AG10803 (cell line): ENCODE results near the gene TRIM27.
"Not testable (repeated sequence)": the region's sequence is repeated elsewhere in the genome, so short reads cannot be mapped to it uniquely, and the experiment has no call there.

Experiments used
- DNase-seq: peaks from one replicate; pipeline ENCODE4 v3.0.0; 2010; ENCODE audit warnings: low read depth
- H3K4me3 ChIP-seq: 2 replicates; pipeline ENCODE4 v1.5.1; 2011; ENCODE audit warnings: mild to moderate bottlenecking, low read length, control low read depth
- CTCF ChIP-seq: conservative IDR thresholded peaks from 2 replicates; pipeline ENCODE4 v1.5.1; 2011; ENCODE audit warnings: mild to moderate bottlenecking, low read length, control low read depth, inconsistent platforms

TRIM27 gene

DNA sequence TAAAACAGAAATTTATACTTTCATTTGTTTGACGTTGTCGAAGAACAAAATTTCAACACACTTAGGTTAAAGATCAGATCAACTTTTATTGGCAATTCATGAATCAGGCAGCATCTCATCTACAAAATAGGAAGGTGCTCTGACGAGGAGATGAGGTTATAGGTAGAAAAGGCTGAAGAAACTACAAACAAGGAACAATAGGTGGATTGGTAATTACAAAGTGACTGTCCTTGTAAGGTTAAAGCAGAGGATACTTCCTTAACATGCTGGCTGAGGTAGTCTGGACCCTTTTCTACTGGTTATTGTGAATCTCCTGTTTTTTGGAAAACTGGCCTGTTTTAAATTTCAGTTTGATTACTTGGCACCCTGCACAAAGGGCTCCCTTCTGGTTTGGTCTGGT, 32.5 kb upstream of the TRIM27 start:
- no peak overlapping the region for H3K4me3 ChIP-seq
- no peak for TF ChIP-seq CTCF
- no peak for DNase-seq

- TF ChIP-seq CTCF: no peak
- peak overlapping the region; percentile 57 for H3K4me3 ChIP-seq
- peak; percentile 15 for DNase-seq
These were observed 29.9 kb upstream of the TRIM27 start for GRCh38 chr6:28953585-28954258.

- TF ChIP-seq CTCF: no peak
- peak overlapping the region; percentile 57 for H3K4me3 ChIP-seq
- peak; percentile 62 for DNase-seq
These were observed 29.3 kb upstream of the TRIM27 start for GRCh38 chr6:28953039-28953584.

DNA sequence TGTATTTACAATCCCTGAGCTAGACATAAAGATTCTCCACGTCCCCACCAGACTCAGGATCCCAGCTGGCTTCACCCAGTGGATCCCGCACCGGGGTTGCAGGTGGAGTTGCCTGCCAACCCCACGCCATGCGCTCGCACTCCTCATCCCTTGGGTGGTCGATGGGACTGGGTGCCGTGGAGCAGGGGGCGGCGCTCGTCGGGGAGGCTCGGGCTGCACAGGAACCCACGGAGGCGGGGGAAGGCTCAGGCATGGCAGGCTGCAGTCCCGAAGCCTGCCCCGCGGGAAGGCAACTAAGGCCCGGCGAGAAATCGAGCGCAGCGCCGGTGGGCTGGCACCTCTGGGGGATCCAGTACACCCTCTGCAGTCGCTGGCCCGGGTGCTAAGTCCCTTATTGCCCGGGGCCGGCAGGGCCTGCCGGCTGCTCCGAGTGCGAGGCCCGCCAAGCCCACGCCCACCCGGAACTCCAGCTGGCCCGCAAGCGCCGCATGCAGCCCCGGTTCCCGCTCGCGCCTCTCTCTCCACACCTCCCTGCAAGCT, 25.9 kb upstream of the TRIM27 start:
- H3K4me3 ChIP-seq, DNase-seq: not testable (repeated sequence)

DNA sequence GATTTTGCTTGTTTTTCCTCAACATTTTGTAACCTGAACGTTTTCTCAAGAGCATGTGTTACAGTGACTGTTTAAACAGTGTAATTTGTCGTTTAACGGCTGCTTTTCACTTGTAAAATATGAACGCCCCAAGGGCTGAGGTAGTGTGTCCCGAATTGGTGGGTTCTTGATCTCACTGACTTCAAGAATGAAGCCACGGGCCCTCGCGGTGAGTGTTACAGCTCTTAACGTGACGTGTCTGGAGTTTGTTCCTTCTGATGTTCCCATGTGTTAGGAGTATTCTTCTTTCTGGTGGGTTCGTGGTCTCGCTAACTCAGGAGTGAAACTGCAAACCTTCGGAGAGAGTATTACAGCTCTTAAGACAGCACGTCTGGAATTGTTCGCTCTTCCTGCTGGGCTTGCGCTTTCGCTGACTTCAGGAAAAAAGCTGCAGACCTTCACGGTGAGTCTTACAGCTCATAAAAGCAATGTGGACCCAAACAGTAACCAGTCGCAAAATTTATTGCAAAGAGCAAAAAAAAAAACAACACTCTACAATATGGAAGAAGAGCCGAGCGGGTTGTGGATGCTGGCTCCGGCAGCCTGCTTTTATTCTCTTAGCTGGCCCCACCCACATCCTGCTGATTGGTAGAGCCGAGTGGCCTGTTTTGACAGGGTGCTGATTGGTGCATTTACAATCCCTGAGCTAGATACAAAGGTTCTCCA, 25.1 kb upstream of the TRIM27 start:
- no peak for TF ChIP-seq CTCF
- no peak for DNase-seq
- no peak overlapping the region for H3K4me3 ChIP-seq

DNA sequence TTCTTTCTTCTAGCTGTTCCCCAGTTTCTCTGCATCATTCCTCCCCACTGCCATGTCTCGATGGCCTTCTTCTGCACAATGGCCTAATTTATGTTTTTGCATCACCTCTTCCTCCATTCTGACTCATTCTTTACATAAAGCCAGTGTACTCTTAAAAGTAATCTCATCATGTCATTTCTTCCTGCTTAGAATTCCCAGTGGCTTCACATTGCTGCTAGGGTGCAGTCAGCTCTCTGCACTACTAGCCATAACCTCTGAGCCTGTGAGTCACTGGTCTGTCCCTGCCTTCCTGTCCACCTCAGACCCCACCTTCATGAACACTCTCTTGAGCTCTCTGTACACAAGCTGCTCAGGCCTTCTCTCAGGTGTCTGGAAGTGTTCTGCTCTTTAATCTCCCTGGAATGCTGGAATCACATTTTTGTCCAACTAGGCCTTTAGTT, 24.1 kb upstream of the TRIM27 start:
- TF ChIP-seq CTCF: no peak
- no peak overlapping the region for H3K4me3 ChIP-seq
- DNase-seq: no peak

DNA sequence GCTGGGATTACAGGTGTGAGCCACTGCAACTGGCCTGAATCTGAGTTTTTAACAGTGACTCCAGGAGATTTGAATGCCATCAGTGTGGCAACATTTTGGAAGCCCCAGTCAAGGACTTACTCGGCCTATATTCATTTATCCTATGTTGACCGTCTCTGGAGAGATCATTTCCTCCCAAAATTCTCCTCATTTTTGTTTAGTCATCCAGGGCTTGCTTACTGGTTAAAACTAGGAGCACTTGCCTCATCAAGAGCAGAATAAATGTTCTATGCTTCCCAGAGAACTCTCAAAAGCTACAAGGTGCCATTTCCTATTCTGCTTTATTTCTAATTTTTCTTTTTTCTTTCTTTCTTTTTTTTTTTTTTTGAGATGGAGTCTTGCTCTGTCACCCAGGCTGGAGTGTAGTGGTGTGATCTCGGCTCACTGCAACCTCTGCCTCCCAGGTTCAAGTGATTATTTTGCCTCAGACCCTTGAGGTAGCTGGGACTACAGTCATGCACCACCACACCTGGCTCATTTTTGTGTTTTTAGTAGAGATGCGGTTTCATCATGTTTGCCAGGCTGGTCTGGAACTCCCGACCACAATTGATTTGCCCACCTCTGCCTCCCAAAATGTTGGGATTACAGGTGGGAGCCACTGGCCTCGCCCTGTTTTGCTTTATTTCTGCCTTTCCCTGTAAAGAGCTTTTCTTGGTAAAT, 23.4 kb upstream of the TRIM27 start:
- no peak for TF ChIP-seq CTCF
- H3K4me3 ChIP-seq: no peak overlapping the region

More for the DNA sequence above, 23.4 kb upstream of the TRIM27 start:
- DNase-seq: no peak
